HG02943 (cell line): ENCODE data around the gene DOCK10.
"Not testable (repeated sequence)": the region's sequence is repeated elsewhere in the genome, so short reads cannot be mapped to it uniquely, and the experiment has no call there.

ENCODE experiments used
- ATAC-seq: cut with Tn5 transposase; IDR thresholded peaks from one replicate; pipeline ENCODE4 v1.9.1; 2021; ENCODE audit warnings: mild to moderate bottlenecking, low read depth, moderate library complexity; ENCODE audit not compliant: unreplicated experiment

The DOCK10 gene

DNA sequence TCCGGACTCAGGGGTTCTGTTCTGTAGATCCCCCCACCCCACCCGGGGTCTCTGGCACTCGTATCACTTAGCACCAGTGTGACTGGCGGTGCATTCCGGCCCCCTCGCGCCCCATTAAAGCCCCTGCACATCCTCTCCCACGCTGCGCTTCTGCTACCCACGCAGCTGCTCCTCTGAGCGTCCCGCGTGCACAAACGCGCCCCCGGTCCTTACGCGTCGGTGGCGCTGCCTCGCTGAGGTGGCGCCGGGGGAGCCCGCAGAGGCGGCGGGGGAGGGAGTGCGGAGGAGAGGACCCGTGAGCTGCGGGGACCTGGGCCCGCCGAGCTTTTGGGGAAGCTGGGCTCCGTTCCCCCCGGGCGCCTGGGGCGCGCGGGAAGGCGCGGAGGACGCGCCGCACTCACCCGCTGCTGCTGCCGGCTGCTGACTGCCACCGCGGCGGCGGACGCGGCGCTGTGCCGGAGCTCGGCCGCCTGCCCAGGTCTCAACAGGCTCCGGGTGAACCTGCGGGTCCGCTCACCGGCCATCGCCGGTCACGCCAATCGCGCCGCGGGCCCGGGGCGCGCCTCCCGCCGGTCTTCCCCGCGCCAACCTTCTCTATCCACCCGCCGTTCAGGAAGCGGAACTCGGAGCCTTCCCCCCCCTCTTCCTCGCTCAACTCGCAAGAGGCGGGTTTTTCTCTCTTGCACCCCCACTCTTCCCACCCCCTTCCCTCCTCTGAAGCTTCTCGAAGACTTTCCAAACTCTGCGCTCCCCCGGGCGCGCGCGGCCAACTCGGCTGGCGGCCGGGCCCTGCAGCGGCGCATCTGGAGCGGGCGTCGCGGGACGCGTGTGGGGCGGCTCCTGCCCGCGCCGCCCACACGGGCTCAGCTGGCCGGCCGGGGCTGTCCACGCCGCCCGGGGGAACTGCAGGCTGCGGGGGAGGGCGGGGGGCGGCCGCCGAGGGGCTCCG lies at the start of gene DOCK10:
Gene DOCK10, minus strand, starts transcription at position 618 of the 949 bp plus-strand sequence. Its CDS starts 94 bp downstream, at position 524.
- peak; percentile 22 for ATAC-seq

DNA sequence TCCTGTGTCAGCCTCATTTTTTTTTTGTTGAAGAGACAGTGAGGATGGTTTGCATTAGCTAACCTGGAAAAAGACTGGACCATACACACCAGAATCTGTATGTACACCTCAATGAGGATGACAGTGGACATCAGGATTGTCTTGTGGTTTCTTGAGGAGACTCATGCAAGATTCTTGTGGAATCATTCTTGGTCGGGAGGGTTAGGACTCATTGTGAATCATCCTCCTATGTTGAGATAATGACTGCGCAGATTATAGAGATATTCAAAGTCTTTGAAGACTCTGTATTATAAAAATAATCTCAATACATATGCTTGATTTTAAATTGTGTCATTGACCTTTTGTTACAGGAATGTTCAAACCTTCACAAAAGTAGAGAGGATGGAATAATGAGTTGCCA lies 49.1 kb upstream of the DOCK10 start:
- ATAC-seq: no peak

DNA sequence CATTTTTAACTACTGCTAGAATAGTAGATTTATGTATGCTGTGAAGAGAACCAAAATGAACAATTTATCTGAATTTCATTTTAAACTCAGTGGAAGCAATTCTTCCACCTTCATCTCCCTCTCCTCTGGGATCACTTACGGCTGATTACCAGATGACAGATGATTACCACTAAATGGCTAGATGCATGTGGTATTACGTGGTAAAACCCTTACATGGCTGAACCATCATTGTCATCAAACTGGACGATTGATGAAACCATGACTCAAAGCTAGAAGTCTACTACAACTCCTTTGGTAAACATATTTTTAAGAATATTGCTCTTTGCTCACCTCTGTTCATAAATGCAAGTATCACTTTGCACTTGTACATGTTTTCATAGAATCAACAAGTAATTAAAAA lies 48.5 kb upstream of the DOCK10 start:
- ATAC-seq: no peak

DNA sequence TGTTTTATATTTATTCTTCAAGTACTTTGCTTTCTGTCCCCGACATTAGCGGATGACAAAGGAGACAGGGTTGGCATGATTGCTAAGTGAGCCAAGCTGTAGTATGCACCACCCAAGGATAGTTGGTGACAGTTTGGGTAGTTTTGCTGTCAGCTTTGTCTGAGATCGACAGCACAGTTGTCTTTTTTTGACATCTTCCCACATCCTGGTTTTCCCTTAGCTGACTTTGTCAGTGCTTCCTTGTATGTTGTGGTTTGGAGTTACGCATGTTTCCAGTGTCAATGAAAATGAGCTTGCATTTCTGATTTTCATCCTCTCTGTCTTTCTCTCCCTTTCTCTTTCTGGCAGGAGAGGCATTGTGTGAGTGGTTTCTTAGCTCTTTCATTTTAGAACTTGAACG lies 44.6 kb upstream of the DOCK10 start:
- ATAC-seq: no peak

DNA sequence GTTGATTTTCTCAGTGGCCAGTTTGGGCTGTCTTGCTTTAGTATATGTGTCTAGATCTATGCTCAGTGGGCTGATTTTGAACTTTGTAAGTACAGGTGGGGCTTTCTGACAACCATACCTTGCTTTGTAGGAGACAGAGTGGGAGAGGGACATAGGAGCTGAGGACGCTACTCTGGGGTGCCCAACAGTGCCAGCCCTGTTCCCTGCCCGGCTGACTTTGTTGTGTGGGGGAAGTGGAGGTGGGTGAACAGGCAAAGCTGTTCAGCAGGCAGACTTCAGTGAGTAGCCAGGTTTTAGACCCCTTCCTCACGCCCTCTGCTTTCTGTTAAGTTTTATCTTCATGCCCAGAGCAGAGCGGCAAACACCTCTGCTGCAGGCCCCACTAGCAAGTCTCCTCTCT lies 44.2 kb upstream of the DOCK10 start:
- ATAC-seq: no peak

DNA sequence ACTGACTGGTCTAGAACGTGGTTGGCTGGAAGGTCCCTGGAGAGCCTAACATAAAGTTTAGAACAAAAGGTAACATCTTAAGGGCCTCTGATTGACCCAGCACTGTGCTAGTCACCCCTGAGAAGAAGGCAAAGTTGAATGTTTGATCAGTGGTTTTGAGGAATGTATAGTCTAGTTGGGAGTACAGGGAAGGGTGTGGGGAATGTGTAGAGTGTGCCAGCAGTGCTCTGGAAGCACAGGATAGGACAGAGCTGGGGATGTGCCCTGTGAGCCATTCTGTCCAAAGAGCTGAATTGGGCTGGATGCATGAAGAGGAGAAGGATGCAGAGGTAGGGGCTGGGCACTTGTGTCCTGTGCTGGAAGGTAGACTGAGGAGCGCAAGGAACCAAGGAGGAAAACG lies 41.0 kb upstream of the DOCK10 start:
- no peak for ATAC-seq

DNA sequence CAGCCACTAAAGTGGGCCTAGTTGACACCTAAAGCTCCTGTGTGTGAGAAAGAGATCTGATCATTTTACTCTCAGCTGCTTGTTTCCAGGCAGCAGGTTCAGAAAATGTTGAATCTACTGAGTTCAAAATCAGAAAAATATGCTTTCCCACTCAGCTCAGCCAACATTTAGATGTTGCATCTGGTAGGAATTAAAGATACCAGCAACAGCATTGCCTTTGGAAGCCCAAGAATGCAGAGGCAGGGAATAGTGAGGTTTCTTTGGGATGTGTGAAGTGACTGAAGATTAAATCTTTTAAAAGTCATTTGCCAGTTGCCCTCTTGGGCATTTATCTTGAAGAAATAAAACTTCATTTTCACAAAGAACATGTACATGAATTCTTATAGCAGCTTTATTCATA lies 33.9 kb upstream of the DOCK10 start:
- ATAC-seq: no peak

DNA sequence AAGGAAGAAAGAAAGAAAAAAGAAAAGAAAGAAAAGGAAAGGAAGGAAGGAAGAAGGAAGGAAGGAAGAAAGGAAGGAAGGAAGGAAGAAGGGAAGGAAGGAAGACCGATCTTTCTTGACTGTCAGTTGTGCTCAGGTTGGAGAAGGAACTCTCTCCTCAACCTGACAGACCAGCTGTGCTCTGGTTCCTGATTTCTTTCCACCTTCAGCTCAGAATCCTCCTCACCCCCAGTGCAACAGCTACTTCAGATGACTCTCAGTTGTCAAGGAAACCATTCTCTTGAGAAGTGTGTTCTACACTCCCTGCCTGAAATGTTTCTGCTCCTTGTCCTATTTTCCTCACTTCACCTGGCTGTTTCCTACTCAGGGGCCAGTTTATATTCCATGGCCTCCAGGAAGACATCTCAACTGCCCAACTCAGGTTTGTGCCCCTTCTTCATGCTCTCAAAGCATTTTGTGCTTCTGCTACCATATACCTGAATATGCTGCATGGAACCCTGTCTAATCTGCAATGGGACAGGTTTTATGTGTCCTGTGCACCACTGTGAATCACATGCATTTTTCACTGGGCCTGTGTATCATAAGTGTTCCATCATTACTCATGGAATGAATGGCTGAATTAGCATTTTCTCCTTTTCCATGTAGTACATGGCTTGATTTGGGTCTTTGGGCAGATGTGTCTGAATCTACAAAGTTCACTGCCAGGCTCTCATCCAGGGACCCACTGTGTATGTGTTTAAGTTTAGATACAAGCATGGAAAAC lies 32.8 kb upstream of the DOCK10 start:
- ATAC-seq: no peak

DNA sequence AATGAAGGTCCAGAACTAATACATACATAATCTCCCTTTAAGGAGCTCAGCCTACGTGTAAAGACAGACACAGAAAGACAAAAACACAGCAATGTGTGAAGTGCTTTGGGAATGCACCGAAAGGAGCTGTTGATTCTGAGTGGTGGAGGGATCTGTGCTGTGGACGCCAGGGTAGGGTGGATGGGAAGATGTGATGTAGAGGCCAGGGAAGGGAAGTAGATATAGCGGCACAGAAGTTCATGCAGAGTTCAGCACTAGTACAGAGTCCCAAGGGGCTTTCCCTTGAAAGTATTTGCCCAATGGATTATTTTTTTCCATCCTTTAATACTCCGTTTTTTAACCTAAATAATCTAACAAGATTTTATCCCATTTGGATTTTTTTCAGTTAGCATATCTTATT lies 32.1 kb upstream of the DOCK10 start:
- ATAC-seq: no peak

DNA sequence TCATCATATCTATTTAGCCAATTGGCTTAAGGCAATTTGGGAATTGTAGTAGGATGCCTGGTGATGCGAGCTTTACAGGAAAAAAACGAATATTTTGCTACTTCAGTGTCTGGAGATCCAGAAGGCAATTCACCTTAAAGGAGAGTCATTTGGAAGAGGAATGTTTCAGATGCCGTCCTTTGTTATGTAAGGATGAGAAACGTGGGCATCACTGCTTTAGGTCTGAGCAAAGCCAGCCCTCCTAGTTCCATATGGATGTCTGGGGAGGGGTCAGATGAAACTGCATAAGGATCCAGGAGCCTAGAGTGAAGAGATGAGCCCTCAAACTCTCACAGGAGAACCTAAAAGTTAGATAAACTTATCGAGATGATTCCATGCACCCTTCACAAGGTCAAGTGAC lies 30.9 kb upstream of the DOCK10 start:
- ATAC-seq: no peak

DNA sequence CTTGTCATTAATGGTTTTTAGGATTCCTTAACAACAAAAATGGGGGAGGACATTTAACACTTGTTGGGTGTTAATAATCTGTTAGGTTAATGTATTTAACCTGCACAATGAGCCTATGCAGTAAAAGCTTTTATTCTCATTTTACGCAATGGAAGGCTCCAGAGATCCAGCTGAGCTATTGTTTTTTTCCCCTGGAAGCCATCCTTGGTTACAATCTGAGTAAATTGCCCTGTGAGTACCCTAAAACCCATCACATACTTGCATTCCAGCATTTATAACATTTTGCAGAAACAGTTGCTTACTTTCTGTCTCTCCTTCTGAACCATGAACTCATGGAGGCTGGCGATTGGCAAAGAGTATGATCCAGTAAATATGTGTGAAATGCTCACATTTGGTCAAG lies 30.2 kb upstream of the DOCK10 start:
- no peak for ATAC-seq

DNA sequence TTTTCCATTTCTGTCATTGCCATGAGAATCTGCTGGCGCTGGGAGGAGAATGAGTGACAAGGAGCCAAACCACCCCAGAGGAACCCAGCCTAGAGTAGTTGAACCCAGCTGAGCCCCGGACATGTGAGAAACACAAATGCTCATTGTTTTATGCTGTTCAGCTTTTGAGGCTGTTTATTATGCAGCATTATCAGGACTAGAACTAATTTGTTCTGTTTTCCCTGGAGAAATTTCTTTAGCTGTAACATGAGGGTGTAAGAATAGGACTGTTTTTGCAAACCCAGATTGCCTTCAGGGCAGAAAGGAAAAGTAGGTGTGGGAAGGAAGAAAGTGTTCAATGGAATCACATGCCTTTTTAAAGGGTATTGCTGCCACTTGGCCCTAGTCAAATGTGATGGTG lies 28.5 kb upstream of the DOCK10 start:
- ATAC-seq: no peak

DNA sequence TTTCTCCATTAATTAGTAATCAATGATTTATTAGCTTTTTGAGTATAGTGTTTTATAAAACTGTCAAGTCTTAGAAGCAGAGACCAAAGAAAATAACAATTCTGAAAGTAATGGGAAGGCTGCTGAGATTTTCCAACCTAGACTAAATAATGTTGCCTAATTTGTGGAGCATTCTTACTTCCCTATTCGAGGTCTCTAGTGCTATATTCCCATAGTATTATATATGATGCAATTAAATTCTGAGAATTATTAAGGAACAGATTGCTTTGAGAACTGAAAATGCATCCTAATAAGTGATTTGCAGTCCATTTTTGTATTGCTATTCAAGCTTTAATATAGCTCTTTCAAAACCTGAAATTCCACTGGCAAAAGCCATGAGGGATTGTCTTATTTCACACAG lies 27.7 kb upstream of the DOCK10 start:
- ATAC-seq: no peak

DNA sequence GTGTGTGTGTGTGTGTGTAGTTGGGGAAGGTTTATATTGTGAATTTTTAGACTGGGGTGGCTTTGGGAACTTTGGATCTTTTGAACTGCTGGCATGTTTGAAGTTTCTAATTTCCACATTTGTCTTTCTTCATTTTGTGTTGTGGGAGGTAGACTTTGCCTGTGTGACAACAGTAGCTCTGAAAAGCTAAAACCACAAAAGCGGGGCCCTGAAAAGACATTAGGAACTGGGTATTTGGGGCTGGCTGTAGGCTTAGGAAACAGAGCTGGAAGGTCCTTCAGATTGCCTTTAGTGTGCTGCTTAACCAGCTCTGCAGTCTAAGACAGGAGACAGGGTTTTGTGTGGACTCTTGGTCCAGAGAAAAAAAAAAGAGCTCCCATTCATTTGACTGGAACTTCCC lies 27.2 kb upstream of the DOCK10 start:
- ATAC-seq: no peak

DNA sequence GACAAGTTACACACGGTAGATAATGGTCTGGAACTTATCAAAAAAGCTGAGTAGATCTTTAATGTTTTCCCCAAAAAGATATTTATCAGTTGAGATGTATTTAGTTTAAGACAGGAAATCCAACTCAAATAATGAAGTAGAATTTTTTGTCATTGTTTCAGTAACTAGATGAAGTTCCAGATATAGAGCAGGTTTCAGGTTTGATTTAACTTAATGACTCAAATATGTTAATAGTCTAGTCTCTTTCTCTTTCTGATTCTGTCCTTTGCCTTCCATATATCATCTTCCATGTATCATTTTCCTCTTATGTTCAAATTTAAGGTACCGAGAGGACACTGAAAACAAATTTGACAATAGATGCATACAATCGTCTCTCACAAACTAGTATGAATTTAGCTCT lies 23.6 kb upstream of the DOCK10 start:
- no peak for ATAC-seq

DNA sequence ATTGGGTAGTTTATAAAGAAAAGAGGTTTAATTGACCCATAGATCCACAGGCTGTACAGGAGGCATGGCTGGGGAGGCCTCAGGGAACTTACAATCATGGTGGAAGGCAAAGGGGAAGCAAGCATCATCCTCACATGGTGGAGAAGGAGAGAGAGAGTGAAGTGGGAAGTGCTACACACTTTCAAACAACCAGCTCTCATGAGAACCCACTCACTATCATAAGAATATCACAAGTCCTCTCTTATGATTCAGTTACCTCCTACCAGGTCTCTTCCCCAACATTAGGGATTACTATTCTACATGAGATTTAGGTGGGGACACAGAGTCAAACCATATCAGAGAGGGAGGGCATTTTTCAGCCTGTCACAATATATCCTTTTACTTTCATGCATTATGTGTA lies 22.7 kb upstream of the DOCK10 start:
- ATAC-seq: no peak

DNA sequence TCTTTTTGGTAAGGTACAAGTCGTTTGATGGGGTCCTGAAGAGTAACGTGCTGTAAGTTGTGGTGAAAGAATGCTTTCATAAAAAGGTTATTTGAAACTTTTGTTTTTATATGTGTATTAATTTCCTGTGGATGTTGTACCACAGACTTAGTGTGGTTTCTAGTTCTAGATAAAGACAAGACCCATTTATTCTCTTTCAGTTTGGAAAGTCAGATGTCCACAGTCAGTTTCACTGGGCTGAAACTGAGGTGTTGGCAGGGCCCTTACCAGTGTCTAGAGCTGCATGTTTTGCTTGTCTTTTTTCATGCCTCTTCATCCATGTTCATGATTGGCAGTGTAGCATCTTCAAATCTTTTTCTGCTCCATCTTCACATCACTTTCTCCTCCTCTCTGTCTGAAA lies 22.1 kb upstream of the DOCK10 start:
- no peak for ATAC-seq

DNA sequence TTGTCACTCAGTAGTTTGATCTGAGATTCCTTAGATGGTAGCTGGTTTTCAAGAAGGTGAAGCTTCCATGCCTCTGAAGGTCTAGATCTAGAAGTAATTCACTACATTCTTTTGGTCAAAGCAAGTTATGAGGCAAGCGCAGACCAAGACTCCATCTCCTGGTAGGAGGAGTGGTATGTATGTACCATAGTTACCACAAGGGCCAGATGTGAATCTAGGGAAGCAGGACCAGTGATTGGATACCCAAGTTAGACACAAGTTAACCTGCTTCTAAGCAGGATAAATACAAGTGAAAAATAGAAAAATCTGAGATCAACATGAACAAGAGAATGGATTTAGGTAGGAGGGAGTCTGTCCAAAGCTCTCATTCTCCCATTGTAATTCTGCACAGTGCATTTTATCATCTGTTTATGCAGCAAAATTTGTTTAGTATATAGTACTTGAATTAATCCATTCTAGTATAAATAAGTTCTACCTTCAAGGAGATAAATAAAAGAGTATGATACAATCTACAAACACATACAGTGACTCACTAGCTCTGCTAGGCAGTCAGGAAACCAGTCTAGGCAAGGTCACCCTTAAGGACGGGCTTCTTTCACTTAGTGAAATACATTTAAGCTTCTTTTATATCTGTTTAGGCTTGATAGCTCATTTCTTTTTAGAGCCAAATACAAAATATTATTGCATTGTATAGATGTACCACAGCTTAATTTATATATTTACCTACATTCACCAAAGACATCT lies 14.2 kb upstream of the DOCK10 start:
- ATAC-seq: no peak

DNA sequence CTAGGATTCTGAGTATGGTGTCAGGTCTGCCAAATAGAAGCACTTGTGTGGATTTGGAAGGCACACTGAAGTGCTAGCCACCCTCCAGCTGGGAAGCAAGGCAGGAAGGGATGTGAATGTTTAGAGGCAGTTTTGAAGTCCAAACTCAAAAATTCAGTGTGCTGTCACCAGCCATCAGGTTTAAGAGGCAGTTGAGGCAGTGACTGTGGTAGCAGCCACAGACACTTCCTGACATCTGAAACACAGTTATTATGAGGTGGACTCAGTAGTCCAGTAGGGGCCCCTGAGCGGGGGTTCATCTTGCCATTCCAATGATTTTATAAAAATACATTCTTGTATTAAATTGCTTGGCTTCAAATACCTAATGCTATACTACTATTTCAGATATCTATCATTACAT lies 13.4 kb upstream of the DOCK10 start:
- ATAC-seq: no peak

DNA sequence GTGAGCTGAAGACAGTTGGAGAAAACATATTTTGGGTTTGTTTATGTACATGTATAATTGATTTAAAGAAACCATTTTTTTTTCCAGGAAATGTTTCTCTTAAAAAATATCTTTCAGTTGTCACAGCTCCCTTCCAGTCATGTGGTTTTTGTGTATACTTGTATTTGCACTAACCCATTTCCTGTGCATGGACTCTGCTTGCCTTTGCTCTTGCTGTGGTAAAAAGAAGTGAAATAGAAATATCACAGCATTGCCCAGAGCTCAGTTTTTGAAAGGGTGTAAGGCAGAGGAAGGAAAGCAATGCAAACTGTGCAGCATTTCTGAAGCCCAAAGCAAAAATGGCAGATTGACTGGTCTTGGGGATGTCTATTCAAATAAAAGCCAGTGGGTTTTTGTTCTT lies 10.4 kb upstream of the DOCK10 start:
- ATAC-seq: peak; percentile 82

DNA sequence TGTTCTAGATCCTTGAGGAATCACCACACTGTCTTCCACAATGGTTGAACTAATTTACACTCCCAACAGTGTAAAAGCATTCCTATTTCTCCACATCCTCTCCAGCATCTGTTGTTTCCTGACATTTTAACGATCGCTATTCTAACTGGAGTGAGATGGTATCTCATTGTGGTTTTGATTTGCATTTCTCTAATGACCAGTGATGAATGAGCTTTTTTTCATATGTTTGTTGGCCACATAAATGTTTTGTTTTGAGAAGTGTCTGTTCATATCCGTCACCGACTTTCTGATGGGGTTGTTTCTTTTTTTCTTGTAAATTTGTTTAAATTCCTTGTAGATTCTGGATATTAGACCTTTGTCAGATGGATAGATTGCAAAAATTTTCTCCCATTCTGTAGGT lies 5.2 kb upstream of the DOCK10 start:
- not testable (repeated sequence) for ATAC-seq
